NCI-H526 treated with DMSO at 0.1 percent for 48 hours (cell line): ENCODE results near the gene IGFN1.

Source experiments
- DNase-seq: peaks from one replicate; lab custom pipeline; 2025; lab: John Stamatoyannopoulos, UW

Gene IGFN1

GRCh38 chr1:201163707-201164106 lies 26.9 kb upstream of the IGFN1 start:
- DNase-seq = no peak

DNA sequence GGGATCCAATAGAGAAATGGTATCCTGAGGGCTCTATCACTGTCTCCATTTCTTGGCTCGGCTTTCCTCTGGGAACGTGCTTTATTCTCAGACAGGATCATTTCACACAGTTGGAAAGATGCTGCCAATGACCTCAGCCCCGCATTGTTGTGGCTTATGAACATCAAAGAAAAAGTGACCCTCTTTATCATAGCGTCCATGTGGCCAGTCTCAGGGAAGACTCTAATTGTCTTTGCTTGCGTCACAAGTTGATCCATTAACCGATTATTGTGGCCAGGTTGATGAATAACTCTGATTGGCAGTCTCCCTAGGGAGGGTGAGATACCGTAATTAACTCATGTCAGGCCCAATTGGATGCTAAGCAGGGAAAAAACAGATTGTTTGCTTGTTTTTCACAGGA lies 26.0 kb upstream of the IGFN1 start:
- DNase-seq = no peak

DNA sequence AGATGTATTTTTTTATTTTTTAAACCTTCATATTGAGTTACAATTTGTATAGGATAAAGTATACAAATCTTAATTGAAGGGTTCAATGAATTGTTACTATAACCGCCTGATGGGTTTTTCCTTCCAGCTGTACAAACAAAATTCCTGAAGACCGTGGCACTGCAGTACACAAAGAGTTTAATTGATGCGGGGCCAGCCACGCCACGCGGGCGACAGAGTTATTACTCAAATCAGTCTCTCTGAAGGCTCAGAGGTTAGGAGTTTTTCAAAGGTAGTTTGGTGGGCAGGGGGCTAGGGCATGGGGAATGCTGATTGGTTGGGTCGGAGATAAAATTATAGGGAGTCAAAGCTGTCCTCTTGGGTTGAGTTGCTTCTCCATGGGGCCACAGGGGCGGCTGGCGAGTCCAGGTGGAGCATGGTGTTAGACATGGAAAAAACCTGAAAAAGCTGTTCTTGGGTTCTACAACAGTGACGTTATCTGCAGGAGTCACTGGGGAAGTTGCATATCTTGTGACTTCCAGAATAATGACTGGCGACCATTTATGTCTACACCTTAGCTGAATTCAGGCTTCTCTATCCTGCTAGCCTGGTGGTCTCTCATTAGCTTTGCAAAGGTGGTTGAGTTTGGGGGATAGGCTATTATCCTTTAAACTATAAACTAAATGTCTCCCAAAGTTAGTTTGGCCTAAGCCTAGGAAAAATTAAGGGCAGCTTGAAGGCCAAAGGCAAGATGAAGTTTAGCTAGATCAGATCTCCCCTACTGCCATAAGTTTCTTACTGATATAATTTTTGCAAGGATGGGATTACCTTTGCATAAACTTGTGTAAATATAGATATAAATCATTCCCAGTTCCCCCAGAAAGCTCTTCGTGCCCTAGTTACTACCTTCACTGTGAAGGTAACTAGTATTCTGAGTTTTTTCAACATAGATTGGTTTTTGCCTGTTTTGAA lies 23.3 kb upstream of the IGFN1 start:
- DNase-seq = no peak

GRCh38 chr1:201169203-201169602 lies 21.4 kb upstream of the IGFN1 start:
- DNase-seq = no peak

- no peak for DNase-seq
Measured at GRCh38 chr1:201169971-201170532, 20.6 kb upstream of the IGFN1 start.

DNA sequence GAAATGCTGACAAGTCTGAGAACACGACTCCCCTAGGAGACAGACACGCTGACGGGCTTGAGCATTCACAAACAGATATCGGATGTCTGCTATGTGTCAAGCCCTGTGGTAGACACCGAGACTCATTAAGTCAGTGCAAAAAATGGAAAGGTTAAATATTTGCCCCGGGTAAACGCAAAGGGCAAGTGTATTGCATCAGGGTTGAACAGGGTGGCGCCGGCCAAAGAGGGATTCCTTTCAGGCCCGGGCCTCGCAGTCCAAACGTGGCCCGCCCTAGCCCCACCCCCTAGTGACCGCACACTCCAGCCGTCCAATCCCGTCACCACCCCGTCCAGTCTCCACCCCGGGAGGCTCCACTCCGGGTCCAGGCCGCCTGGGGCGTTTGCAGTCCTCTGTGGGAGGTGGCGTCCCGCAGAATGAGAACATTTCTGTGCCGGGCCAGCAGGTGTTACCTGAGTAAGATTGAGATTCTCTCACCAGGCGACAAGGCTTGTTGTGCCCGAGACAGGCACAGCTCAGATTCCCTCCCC lies 20.0 kb upstream of the IGFN1 start:
- DNase-seq = peak; percentile 80

- DNase-seq = no peak
Measured at GRCh38 chr1:201171063-201172036, 19.3 kb upstream of the IGFN1 start.

DNA sequence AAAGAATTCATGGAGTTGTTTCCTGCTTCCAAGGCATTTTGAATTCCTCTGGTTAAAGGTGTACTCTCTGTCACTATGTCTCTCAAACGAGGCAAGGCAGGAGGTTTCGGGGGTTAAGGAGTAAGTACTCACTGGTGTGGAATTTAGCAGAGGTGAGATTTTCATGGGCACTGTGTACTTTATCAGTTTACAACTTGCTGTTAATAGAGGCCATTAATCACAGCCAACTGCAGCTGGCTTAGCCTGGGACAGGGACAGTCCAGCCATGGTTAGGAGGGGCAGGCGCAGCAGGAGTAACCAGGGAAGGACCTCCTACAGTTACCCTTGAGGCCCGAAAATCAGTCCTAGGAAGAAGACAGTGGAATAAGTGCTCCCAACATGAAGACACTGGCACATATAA lies 18.3 kb upstream of the IGFN1 start:
- no peak for DNase-seq

DNA sequence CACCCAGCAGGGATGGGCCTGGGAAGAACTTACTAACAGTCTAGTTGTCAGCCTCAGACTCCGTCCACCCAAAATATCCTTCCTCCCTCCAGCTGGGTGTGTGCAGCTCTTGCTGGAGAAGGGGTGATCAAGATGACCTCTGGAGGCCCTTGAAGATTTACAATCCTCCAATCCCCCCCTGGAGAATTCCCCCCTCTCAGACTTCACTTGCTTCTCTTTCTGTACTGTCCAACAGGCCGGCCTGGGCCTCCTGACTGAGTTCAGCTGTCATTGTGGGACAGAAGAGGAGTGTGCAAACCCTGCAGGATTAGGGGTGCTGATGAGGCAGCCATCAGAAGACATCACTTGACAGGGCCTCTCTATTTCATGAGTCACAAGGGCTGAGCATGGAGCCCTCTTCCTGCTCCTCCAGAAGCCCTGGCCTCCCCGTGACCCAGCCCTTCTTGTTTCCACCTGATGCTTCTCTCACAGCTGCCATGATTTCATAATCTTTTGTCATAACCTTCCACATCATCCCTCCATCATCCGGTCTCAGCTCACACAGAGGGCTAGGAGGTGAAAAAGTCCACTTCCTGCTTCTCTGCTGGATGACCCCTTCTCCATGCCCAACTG lies 17.5 kb upstream of the IGFN1 start:
- DNase-seq = no peak

DNA sequence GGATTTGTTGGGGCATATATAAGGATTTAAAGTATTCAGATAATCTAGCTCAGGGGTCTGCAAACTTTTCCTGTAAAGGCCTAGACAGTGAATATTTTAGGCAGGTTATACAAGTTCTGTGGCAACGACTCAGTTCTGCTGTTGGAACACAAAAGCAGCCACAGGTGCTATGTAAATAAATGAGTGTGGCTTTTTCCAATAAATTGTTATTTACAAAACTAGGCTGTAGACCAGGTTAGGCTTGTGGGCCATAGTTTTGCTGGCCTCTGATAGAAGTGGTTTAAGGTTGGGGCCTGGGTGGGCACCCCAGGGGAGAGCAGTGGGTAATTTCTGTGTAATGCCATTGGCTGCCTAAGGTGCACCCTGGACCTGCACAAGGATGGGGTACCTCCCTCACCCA lies 16.9 kb upstream of the IGFN1 start:
- no peak for DNase-seq

DNA sequence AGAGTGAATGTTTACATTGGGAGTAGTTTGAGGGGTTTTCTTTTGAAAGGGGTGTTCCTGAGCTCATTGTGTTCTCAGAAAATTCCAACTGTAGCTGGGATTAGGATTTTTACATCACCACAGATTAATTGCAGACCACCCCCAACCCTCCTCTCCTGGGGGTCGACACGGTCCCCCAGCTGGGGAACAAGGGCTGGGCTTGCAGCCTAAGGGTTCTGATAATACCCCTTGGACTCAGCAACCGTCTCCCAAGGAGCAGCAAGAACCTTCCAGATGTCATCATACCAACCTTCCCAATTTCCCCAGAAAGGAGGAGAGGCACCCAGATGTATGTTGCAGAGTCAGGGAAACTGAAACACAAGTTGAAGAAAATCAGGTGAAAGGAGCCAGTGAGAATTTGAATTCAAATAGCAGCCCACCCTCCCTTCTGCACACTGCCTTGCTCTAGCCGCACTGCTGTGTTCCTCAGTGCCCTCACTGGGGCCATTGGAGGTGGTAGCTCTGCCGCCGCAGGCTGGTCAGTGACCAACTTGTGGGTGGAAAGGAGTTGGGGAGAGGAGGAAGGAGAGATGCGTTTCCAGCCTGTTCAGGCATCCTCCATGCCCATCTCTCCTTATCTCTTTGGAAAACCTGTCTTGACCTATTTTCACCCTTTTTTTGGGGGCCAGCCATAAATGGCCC lies 14.7 kb upstream of the IGFN1 start:
- no peak for DNase-seq

DNA sequence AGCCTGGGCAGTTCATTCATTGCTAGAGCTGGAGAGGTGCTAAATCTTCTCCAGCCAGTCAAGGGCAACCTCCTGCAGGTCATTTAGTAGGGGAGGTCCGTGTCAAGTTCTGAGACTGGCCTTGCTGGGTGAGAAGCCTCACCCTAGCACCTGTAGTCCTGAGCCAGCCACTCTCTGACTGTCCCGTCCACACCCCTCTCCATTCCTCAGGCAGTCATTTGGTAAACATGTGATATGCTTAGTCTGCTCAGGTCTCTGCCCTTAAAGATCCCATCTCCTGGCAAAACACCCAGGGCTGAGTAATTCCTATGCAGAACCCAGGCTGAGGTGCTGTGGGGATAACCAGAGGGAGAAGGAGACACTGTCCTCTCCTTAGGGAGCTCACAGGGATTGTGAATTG lies 13.7 kb upstream of the IGFN1 start:
- DNase-seq = no peak

DNA sequence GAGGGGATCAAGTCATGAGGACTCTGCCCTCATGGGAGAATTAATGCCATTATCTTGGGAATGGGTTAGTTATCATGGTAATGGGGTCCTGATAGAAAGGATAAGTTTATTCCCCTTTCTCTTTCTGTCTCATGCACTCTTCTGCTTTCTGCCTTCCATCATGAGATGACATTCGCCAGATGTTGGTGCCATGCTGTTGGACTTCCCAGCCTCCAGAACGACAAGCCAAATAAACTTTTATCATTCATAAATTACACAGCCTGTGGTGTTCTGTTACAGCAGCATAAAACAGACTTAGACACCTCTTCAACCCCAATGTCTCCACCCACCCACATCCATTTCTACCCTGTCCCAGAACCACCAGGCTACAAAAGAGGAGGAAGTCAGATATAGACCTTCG lies 11.9 kb upstream of the IGFN1 start:
- no peak for DNase-seq

DNA sequence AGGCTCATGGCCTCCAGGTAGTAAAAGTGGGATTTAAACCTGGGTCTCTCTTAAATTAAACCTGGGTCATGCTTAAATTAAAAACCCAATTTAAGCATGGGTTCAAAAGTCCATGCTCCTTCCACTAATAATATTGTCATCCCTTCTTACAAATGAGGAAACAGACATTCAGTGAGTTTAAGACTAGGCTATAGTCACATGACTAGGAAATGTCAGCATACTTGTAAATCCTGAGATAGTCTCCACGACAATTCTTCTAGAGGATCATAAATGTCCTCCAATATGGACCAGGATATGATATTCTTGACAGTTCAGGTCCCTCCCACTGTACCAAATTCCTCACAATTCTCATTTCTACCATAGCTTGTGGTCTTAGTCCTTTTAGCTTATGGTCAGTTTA lies 10.5 kb upstream of the IGFN1 start:
- no peak for DNase-seq

GRCh38 chr1:201180901-201181300 lies 9.7 kb upstream of the IGFN1 start:
- no peak for DNase-seq

GRCh38 chr1:201181323-201181722 lies 9.3 kb upstream of the IGFN1 start:
- no peak for DNase-seq

GRCh38 chr1:201181726-201182125 lies 8.9 kb upstream of the IGFN1 start:
- DNase-seq = no peak

DNA sequence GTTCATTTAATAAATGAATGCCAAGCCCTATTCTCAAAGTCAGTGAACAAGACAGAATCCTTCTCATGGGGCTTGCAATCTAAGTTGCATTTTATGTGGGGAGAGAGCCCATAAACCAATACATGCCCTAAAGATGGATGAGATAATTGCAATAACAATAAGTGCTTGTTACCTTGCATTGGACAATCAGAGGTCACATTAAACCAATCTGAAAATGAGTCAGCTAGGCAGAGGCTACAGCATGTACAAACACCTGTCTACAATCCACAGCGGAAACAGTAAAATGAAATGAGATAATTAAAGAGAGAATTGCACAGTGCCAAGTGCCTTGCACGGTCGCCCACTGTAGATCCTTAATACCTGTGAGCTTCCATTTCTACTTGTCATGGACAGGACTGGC lies 7.4 kb upstream of the IGFN1 start:
- no peak for DNase-seq

GRCh38 chr1:201183753-201184152 lies 6.9 kb upstream of the IGFN1 start:
- no peak for DNase-seq

GRCh38 chr1:201184307-201185122 lies 6.1 kb upstream of the IGFN1 start:
- DNase-seq = peak; percentile 5
